Smooth muscle cell (in vitro differentiated cells): ENCODE measurements around the gene EVX2. TPM values are rescaled to one million over a fixed set of nuclear protein-coding genes. Genes with fewer than 3 reads are reported as not detected.
A peak's percentile ranks its signal among the peaks of the same experiment; 100 is the strongest.

Experiments
- DNase-seq: peaks from one replicate; lab custom pipeline; 2025; ENCODE audit not compliant: unreplicated experiment; lab: John Stamatoyannopoulos, UW
- H2AFZ ChIP-seq: fragments of 200-600 bp; sonication (generic); 2 replicates; pipeline ENCODE4 v1.6.0; 2016; ENCODE audit warnings: antibody characterized with exemption, low read depth, mild to moderate bottlenecking
- H3F3A ChIP-seq: fragments of 200-600 bp; sonication (generic); 2 replicates; pipeline ENCODE4 v1.6.0; 2017; ENCODE audit warnings: antibody characterized with exemption, low read depth
- H3K27ac ChIP-seq: fragments of 200-600 bp; sonication (generic); 2 replicates; pipeline ENCODE4 v1.5.1; 2016; ENCODE audit warnings: low read depth, mild to moderate bottlenecking
- H3K27me3 ChIP-seq: fragments of 200-600 bp; sonication (generic); 2 replicates; pipeline ENCODE4 v1.6.1; 2016; ENCODE audit warnings: low read depth, mild to moderate bottlenecking
- H3K36me3 ChIP-seq: fragments of 200-600 bp; sonication (generic); 2 replicates; pipeline ENCODE4 v1.5.1; 2016; ENCODE audit warnings: low read depth
- H3K4me1 ChIP-seq: fragments of 200-600 bp; sonication (generic); 2 replicates; pipeline ENCODE4 v1.5.1; 2016; ENCODE audit warnings: low read depth
- H3K4me2 ChIP-seq: fragments of 200-600 bp; sonication (generic); 2 replicates; pipeline ENCODE4 v1.6.0; 2016; ENCODE audit warnings: mild to moderate bottlenecking
- H3K4me3 ChIP-seq: fragments of 200-600 bp; sonication (generic); 2 replicates; pipeline ENCODE4 v1.5.1; 2016; ENCODE audit warnings: mild to moderate bottlenecking
- H3K79me2 ChIP-seq: fragments of 200-600 bp; sonication (generic); 2 replicates; pipeline ENCODE4 v1.6.0; 2016; ENCODE audit warnings: low read depth, mild to moderate bottlenecking
- H3K9ac ChIP-seq: fragments of 200-600 bp; sonication (generic); 2 replicates; pipeline ENCODE4 v1.6.0; 2016; ENCODE audit warnings: low read depth
- H3K9me3 ChIP-seq: fragments of 200-600 bp; sonication (generic); replicated peaks from 2 replicates; pipeline ENCODE4 v1.5.1; 2016; ENCODE audit warnings: low read depth
- H4K20me1 ChIP-seq: fragments of 200-600 bp; sonication (generic); 2 replicates; pipeline ENCODE4 v1.6.0; 2016; ENCODE audit warnings: low read depth
- WGBS: methylation state at CpG from one replicate; pipeline ENCODE4 v1.1.7; 2016; ENCODE audit warnings: low lambda C conversion rate; 5-methylcytosine and 5-hydroxymethylcytosine counted together
- polyA plus RNA-seq: library from polyadenylated mRNA; unstranded; fragments of >200 nt; fragmentation: Nextera tagmentation; extraction: Ambion mirVana; gene quantifications from 2 replicates; pipeline ENCODE4 v1.2.1, GENCODE V29; 2016
- total RNA-seq: library from RNA; depleted of rRNA; stranded (reverse); fragments of >200 nt; gene quantifications from 2 replicates; pipeline ENCODE4 v1.2.3, GENCODE V29; 2014
- TF ChIP-seq, protein P1 (sequence below): fragments of 200-600 bp; sonication (generic); IDR thresholded peaks from 2 replicates; pipeline ENCODE4 v1.5.1; 2017; ENCODE audit warnings: borderline replicate concordance, mild to moderate bottlenecking, antibody characterized with exemption; ENCODE audit not compliant: insufficient read depth, poor library complexity, severe bottlenecking

EVX2 gene
- total and polyA plus RNA-seq, 2 experiments from 2014 or later: 0.04 TPM; not detected in 1

DNA sequence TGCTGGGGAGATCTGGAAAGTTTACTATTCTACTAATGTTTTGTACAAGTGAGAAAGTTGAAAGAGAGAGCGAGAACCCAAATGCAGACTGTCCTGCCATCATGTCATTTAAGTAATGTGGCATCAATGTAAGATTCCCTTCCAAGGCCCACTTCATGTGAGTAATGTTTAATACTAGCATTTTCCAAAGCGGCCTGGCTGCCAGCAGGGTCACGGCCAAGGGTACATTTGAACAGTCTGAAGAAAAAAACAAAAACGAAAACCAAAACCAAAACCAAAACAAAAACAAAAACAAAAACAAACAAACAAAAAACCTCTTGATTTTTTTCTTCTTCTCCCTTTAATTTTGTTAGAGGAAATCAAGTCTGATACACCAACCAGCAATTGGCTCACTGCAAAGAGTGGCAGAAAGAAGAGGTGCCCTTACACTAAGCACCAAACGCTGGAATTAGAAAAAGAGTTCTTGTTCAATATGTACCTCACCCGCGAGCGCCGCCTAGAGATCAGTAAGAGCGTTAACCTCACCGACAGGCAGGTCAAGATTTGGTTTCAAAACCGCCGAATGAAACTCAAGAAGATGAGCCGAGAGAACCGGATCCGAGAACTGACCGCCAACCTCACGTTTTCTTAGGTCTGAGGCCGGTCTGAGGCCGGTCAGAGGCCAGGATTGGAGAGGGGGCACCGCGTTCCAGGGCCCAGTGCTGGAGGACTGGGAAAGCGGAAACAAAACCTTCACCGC lies 35.0 kb upstream of the EVX2 start:
- Histone ChIP-seq H3K4me1 (no peaks in the 10 kb centered on the region), H3K4me2 (no peak overlapping the region), H3K9ac (no peak overlapping the region), H3K36me3 (no peaks in the 10 kb centered on the region), H3K4me3 (no peak overlapping the region), H3F3A (no peaks in the 10 kb centered on the region), H2AFZ (no peak overlapping the region), H3K27me3 (peaks cover 100% of the 10 kb centered on the region), H4K20me1 (peaks cover 98% of the 10 kb centered on the region), H3K9me3 (no peaks in the 10 kb centered on the region), H3K27ac (no peak overlapping the region), H3K79me2 (peaks cover 3% of the 10 kb centered on the region)
- no peak for DNase-seq
- WGBS: 41% methylated on average over 24 of the region's 24 CpGs
- TF ChIP-seq, protein P1, sequence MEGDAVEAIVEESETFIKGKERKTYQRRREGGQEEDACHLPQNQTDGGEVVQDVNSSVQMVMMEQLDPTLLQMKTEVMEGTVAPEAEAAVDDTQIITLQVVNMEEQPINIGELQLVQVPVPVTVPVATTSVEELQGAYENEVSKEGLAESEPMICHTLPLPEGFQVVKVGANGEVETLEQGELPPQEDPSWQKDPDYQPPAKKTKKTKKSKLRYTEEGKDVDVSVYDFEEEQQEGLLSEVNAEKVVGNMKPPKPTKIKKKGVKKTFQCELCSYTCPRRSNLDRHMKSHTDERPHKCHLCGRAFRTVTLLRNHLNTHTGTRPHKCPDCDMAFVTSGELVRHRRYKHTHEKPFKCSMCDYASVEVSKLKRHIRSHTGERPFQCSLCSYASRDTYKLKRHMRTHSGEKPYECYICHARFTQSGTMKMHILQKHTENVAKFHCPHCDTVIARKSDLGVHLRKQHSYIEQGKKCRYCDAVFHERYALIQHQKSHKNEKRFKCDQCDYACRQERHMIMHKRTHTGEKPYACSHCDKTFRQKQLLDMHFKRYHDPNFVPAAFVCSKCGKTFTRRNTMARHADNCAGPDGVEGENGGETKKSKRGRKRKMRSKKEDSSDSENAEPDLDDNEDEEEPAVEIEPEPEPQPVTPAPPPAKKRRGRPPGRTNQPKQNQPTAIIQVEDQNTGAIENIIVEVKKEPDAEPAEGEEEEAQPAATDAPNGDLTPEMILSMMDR: peak; percentile 49

GRCh38 chr2:176117823-176118371 lies 34.1 kb upstream of the EVX2 start:
- peaks cover 100% of the 10 kb centered on the region for H3K27me3 ChIP-seq
- H3K36me3 ChIP-seq: no peaks in the 10 kb centered on the region

GRCh38 chr2:176117162-176117822 lies 33.5 kb upstream of the EVX2 start:
- WGBS: 87% methylated on average over 40 of the region's 40 CpGs
- H3K27me3 ChIP-seq: peaks cover 100% of the 10 kb centered on the region
- TF ChIP-seq, protein P1: no peak
- H3K4me2 ChIP-seq: no peak overlapping the region
- no peaks in the 10 kb centered on the region for H3K9me3 ChIP-seq
- no peak overlapping the region for H3K27ac ChIP-seq
- H3K4me3 ChIP-seq: no peak overlapping the region
- no peaks in the 10 kb centered on the region for H3K36me3 ChIP-seq
- no peaks in the 10 kb centered on the region for H3K4me1 ChIP-seq
- H4K20me1 ChIP-seq: peaks cover 99% of the 10 kb centered on the region
- DNase-seq: no peak
- H3F3A ChIP-seq: no peaks in the 10 kb centered on the region
- H3K79me2 ChIP-seq: peaks cover 9% of the 10 kb centered on the region
- H2AFZ ChIP-seq: no peak overlapping the region
- H3K9ac ChIP-seq: no peak overlapping the region

More at GRCh38 chr2:176117823-176118371, 34.1 kb upstream of the EVX2 start:
- WGBS: 76% methylated on average over 11 of the region's 11 CpGs
- Histone ChIP-seq H3K4me2 (no peak overlapping the region), H3K9ac (no peak overlapping the region), H3K4me1 (no peaks in the 10 kb centered on the region), H3K4me3 (no peak overlapping the region), H3K9me3 (no peaks in the 10 kb centered on the region), H3F3A (no peaks in the 10 kb centered on the region), H3K79me2 (peaks cover 9% of the 10 kb centered on the region), H4K20me1 (peaks cover 98% of the 10 kb centered on the region), H2AFZ (no peak overlapping the region), H3K27ac (no peak overlapping the region)
- TF ChIP-seq, protein P1: no peak
- DNase-seq: no peak
